Activated CD8-positive, alpha-beta T cell treated with anti-CD3 and anti-CD28 coated beads for 36 hours (primary cell): ENCODE data around the gene RASGEF1C. TPM values are rescaled to one million over a fixed set of nuclear protein-coding genes. Genes with fewer than 3 reads are reported as not detected.

Experiments
- ATAC-seq: fragments of 200-7000 bp; cut with Tn5 transposase; one replicate; pipeline ENCODE4 v1.10.0; 2021; ENCODE audit warnings: mild to moderate bottlenecking, moderate library complexity
- CTCF ChIA-PET: fragments of 350-600 bp; sonication (Branson Sonifier 250); formaldehyde crosslinking; loops from one replicate; lab custom pipeline; 2021; ENCODE audit warnings: antibody characterized with exemption; lab: Charles Lee
- POLR2A ChIA-PET: fragments of 350-600 bp; sonication (Branson Sonifier 250); formaldehyde crosslinking; loops from one replicate; lab custom pipeline; 2021; ENCODE audit warnings: antibody characterized with exemption; lab: Charles Lee
- DNase-seq: peaks from one replicate; pipeline ENCODE4 v3.0.0-alpha.2; 2020
- H3K27ac Mint-ChIP-seq: one replicate; pipeline ENCODE4 v1.8.0; 2021; ENCODE audit warnings: mild to moderate bottlenecking, mixed read lengths
- H3K27me3 Mint-ChIP-seq: one replicate; pipeline ENCODE4 v1.8.0; 2021; ENCODE audit warnings: mixed read lengths
- H3K36me3 Mint-ChIP-seq: one replicate; pipeline ENCODE4 v1.8.0; 2021; ENCODE audit warnings: low read depth, mixed read lengths
- H3K4me1 Mint-ChIP-seq: one replicate; pipeline ENCODE4 v1.8.0; 2021; ENCODE audit warnings: low read depth, mixed read lengths
- H3K4me3 Mint-ChIP-seq: one replicate; pipeline ENCODE4 v1.8.0; 2021; ENCODE audit warnings: mild to moderate bottlenecking, moderate library complexity, mixed read lengths
- H3K9me3 Mint-ChIP-seq: one replicate; pipeline ENCODE4 v1.8.0; 2021; ENCODE audit warnings: mixed read lengths
- CTCF ChIP-seq: fragments of 200-600 bp; IDR thresholded peaks from one replicate; pipeline ENCODE4 v1.8.0; 2022; ENCODE audit warnings: antibody characterized with exemption, mild to moderate bottlenecking
- intact Hi-C: fragments of 100-400 bp; cut with micrococcal nuclease; formaldehyde crosslinking; loops from one replicate; pipeline ENCODE4 v1.10.0; 2022
- total RNA-seq, 2 experiments: library from RNA; stranded (reverse); gene quantifications; one replicate each; pipeline ENCODE4 v1.2.3, GENCODE V29; 2021

RASGEF1C gene
- total RNA-seq, 2 experiments from 2014 or later: not detected

GRCh38 chr5:180178531-180179441, 30.2 kb downstream of the RASGEF1C start:
- Mint-ChIP-seq H3K27me3 (peaks cover 4% of the 10 kb centered on the region), H3K27ac (no peak overlapping the region), H3K4me1 (no peaks in the 10 kb centered on the region), H3K36me3 (no peaks in the 10 kb centered on the region), H3K4me3 (no peak overlapping the region), H3K9me3 (peaks cover 3% of the 10 kb centered on the region)
- ChIA-PET POLR2A (no interaction called here), CTCF (no interaction called here)
- DNase-seq: no peak
- ATAC-seq: no peak
- no peak for TF ChIP-seq CTCF
- intact Hi-C loops: no loop called here

DNA sequence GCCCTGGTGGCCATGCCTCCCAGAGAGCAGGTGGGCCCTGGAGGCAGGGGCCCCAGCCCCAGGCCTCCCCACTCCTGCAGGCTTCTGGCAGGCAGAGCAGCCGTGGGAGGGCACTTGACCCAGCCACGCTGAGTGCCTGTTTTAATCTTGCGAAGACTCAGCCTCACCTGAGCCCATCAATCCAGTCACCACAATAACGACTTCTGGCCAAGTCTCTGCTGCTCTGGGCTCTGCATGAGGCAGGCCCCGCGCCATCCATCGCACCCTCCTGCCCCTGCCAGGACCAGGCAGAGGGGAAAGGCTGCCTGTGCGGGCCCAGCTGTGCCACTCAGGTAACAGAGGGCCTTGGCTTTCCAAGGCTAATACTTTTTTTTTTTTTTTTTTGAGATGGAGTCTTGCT, 32.8 kb downstream of the RASGEF1C start:
- DNase-seq (no peak), ATAC-seq (no peak)
- no peaks in the 10 kb centered on the region for H3K4me1 Mint-ChIP-seq
- ChIA-PET CTCF (no interaction called here), POLR2A (no interaction called here)
- H3K4me3 Mint-ChIP-seq: no peak overlapping the region
- no peak overlapping the region for H3K27ac Mint-ChIP-seq
- peaks cover 4% of the 10 kb centered on the region for H3K27me3 Mint-ChIP-seq
- H3K36me3 Mint-ChIP-seq: no peaks in the 10 kb centered on the region
- no peaks in the 10 kb centered on the region for H3K9me3 Mint-ChIP-seq
- intact Hi-C loops: no loop called here
- TF ChIP-seq CTCF: no peak

GRCh38 chr5:180175015-180175431, 34.0 kb downstream of the RASGEF1C start:
- ATAC-seq: no peak
- TF ChIP-seq CTCF: no peak

DNA sequence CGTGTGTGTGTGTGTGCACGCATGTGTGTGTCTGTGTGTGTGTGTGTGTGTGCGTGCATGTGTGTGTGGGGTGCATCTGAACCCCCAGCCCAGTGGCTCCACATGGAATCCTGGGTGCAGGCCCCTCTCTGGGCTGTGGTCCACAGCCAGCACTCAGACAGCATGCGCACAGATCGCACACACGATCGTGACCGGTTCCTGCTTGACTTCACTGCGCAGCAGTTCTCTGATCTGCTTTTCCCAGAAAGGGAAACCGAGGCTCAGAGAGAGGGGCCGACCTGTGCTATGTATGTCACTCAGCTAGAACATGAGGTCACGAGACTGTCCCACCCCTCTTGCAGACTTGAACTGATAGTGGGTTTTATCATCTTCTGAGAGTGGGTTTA, 34.4 kb downstream of the RASGEF1C start:
- peaks cover 3% of the 10 kb centered on the region for H3K27me3 Mint-ChIP-seq
- H3K27ac Mint-ChIP-seq: no peak overlapping the region
- no peak for DNase-seq
- H3K36me3 Mint-ChIP-seq: no peaks in the 10 kb centered on the region
- POLR2A ChIA-PET: no interaction called here
- no peak overlapping the region for H3K4me3 Mint-ChIP-seq
- CTCF ChIA-PET: no interaction called here
- intact Hi-C loops: no loop called here
- ATAC-seq: no peak
- H3K4me1 Mint-ChIP-seq: no peaks in the 10 kb centered on the region
- H3K9me3 Mint-ChIP-seq: no peaks in the 10 kb centered on the region
- no peak for TF ChIP-seq CTCF

More at GRCh38 chr5:180175015-180175431, 34.0 kb downstream of the RASGEF1C start:
- intact Hi-C loops: no loop called here
- Mint-ChIP-seq H3K9me3 (no peaks in the 10 kb centered on the region), H3K36me3 (no peaks in the 10 kb centered on the region), H3K4me1 (no peaks in the 10 kb centered on the region), H3K27ac (no peak overlapping the region), H3K27me3 (peaks cover 4% of the 10 kb centered on the region), H3K4me3 (no peak overlapping the region)
- no peak for DNase-seq
- ChIA-PET POLR2A (no interaction called here), CTCF (no interaction called here)

DNA sequence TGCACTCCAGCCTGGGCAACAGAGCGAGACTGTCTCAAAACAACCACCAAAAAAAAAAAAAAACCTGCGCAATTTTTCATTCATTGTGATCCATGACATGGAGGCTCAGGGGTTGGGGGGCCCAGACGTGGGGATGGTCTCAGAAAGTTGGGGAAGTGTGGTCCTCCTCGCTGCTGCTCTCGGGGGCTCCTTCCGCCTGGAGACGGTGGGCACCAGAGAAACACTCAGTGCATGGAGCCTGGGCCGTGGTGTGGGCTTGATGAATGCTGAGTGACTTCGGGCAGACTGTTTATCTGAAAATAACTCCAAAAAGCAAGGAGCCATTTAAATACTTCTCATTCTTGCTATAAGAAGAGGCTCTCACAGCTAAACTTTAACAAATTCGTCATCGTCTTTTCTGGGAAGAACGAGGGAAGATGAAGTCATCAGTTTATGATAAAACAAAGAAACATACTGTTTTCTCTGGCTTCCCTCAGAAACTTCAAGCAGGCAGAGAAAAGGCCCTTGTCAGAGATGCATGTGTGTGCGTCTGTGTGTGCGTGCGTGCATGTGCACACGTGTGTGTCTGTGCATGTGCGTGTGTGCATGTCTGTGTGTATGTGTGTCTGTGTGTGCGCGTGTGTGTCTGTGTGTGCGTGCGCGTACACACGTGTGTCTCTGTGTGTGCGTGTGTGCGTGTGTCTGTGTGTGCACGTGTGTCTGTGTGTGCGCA, 35.0 kb downstream of the RASGEF1C start:
- no peak for TF ChIP-seq CTCF
- Mint-ChIP-seq H3K4me1 (no peaks in the 10 kb centered on the region), H3K27me3 (peaks cover 2% of the 10 kb centered on the region), H3K27ac (no peak overlapping the region), H3K36me3 (no peaks in the 10 kb centered on the region), H3K4me3 (no peak overlapping the region), H3K9me3 (no peaks in the 10 kb centered on the region)
- intact Hi-C loops: no loop called here
- ChIA-PET POLR2A (no interaction called here), CTCF (no interaction called here)
- DNase-seq (no peak), ATAC-seq (no peak)
